HG02623 (cell line): ENCODE data around the gene SGCD.
"Not testable (repeated sequence)": the region's sequence is repeated elsewhere in the genome, so short reads cannot be mapped to it uniquely, and the experiment has no call there.

Experiments
- ATAC-seq: cut with Tn5 transposase; IDR thresholded peaks from one replicate; pipeline ENCODE4 v1.9.1; 2021; ENCODE audit warnings: moderate library complexity; ENCODE audit not compliant: unreplicated experiment

SGCD gene

DNA sequence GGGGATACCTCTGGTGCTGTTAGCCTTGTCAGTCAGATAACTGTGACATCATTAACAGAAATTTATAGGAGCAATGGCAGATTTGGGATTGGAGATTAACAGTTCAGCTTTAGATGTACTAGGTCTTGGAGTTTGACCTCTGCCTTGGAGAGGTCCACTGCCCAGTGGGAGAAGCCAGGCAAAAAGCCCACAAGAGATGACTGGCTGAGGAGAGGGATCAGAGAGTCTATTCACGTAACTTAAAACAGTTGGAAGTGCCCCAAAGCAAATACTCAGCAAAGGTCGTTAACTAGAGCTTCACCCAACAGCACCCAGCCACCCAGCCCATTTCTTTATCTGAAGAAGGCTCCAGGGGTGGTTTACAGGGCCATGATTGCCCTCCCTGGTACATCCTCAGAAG lies 290.5 kb downstream of the SGCD start:
- ATAC-seq: no peak

- ATAC-seq: no peak
Measured at GRCh38 chr5:156618601-156619000, 291.6 kb downstream of the SGCD start.

DNA sequence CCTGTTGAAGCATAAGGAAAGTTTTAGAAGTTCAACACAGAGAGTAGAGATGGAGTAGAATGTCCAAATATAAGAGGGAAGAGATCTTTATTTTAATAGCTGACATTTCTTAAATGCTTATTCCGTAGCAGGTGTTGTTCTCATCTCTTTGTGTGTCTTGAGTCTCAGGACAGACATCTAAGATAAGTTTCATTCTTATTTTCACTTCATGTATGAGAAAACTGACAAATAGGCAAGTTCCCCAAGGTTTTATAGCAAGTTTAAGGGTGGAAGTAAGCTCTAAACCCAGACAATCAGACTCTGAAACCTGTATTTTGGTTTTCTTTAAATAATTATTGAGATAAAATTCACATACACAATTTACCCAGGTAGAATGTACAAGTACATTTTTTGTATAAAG lies 294.8 kb downstream of the SGCD start:
- no peak for ATAC-seq

GRCh38 chr5:156623381-156624040 lies 296.5 kb downstream of the SGCD start:
- no peak for ATAC-seq

DNA sequence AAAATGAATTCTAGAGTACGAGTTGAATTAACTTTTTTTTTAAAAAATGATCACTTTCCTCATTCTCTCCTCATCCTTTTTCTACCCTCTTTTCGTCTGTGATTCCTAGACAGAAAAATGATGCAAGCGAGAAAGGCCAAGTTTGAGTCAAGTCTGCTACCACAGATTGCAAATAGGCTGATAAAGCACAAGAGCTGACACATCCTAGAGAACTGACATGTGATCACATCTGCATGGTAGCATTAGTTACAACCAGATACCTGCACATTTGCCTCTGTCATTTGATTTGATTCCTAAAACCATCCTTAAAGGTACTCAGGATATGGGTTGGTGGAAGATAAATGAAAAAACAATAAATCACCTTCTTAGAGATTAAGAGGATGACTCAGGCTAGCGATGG lies 297.7 kb downstream of the SGCD start:
- no peak for ATAC-seq

DNA sequence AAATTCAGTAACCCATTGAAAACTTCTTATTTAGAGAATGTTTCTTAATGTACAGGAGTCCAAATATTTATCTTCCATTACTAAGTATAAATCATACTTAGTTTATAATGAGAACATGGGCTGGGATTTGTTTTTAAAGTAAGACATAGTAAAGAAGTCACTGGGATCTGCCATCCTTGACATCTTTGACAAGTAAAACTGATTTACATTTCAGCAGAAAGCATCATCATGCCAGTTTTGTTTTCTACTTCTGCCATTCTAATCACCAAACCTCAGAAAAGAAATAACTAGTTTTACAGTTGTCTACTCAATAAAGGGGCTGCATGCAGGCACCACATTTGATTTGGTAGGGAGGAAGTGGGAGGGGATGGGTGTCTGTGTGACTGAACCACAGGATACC lies 301.5 kb downstream of the SGCD start:
- no peak for ATAC-seq

DNA sequence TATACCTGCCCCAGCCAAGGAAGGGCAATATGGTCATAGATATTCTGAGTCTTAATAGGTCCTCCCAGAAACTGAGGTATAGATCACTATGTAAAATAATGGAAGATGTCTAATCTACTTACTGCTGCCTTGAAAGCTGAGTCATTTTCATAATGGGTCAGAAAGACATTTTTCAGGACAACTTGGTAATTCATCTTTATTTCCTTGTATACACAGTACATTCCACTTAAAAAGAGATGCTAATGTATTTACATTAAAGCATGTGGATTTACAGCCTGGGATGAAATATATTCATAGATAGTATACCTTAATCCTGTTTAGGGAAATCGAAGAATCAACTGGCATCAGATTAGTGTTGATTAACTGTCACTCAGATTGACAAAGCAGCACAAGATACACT lies 304.0 kb downstream of the SGCD start:
- no peak for ATAC-seq

- ATAC-seq: no peak
Measured at GRCh38 chr5:156634301-156634700, 307.3 kb downstream of the SGCD start.

- no peak for ATAC-seq
Measured at GRCh38 chr5:156640691-156641241, 313.8 kb downstream of the SGCD start.

DNA sequence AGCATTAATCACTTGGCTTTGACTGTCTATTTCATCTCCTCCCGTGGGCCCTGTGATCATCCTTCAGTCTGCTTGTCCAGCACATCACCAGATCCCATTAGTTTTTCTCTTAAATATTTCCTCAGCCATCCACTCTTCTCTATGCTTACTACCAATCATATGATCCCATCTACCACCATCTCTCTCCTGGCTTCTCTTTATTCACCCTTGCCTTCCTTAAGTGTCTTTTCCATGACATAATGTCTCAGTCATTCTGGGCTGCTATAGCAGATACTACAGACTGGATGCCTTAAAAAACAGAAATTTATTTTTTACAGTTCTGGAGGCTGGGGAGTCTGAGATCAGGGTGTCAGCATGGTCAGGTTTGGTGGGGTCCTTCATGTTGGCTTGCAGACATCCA lies 314.7 kb downstream of the SGCD start:
- ATAC-seq: no peak

DNA sequence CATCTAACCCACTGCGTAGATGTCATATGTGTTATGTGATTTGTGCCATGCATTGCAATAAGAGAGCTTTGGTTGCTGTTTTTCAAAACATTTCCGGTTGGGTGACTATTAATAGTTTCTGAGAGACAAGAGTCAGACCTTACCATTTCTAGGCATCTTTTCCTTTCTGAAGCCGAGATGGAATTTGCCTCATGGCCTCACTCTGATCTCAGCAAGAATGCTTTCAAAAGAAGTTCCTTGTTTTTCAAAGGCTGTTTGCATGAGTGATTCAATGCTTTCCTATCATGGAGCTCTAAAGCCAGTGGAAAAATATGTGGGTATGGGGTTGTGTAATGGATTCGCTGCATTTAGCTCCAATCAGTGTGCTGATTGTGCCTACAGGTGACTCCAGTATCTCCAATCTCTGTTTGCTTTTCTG lies 320.1 kb downstream of the SGCD start:
- ATAC-seq: no peak

DNA sequence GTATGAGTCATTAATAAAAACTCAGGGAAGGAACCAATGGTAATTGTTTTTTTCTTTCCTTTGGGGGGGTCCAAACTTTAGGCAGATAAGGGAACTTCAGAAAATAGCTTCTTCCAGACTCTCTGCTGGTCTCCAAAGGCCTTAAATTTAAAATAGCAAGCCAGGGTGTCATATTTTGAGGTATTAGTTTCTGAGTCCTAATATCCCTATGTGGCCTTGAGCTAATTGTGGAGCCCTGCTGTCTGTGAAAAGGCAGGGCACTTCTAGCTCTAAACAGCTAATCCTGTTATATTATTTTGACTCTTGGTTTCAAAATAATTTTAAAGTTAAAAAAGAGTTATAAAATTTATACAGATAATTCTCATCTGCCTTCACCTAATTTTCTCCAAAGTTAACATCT lies 327.5 kb downstream of the SGCD start:
- ATAC-seq: no peak

GRCh38 chr5:156655732-156656131 lies 328.8 kb downstream of the SGCD start:
- ATAC-seq: no peak

DNA sequence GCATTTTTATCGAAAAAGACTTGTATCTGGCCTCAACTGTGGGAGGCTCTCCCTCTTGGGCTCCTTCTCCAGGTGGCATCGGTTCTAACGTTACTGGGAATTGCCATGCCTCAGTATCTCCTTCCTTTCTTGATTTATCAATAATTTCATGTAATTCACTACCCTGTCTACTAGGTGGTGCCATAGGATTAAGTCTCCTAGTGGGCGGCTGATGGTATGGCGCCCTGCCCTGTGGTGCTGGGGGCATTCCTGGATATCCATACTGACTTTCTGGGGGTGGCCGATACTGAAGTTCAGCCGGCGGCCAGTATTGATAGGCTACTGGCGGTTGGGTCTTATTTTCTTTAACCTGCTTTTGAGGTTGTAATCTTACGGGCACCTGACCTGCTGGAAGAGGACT lies 337.9 kb downstream of the SGCD start:
- ATAC-seq: not testable (repeated sequence)

GRCh38 chr5:156666686-156667085 lies 339.7 kb downstream of the SGCD start:
- not testable (repeated sequence) for ATAC-seq

DNA sequence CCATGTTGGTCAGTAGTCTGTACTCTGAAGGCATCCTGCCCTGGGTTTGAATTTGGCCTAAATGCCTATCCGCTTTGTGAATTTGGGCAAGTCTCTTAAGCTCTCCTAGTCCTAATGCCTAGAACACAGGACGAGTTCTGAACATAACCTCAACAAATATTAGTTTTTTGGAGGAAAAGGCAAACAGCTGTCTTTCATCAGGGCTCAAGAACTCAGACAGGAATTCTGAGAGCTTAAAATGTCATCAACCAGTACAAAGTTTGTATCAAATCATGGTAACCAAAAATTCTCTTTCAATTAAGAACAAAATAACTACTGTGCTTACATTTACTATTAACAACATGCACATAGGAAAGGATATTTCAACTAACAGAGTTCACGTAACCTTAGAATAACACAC lies 340.7 kb downstream of the SGCD start:
- ATAC-seq: no peak

DNA sequence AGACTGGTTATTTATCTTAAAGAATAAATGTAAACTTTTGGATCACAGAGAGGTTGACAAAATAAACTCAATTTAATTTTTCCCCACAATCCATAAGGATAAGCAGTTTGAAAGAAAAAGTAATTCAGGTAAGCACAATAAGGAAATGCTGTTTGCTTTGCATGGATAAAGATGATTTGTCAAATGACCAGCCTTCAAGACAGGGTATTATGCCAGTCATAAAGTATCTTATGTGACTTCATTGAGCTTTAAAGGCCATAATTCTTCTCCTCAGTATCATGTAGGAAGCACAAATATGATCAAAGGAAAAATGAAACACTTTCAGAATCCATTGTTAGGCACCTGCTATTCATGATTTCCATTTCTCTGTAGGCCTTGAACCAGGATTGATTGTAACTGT lies 342.5 kb downstream of the SGCD start:
- ATAC-seq: no peak

DNA sequence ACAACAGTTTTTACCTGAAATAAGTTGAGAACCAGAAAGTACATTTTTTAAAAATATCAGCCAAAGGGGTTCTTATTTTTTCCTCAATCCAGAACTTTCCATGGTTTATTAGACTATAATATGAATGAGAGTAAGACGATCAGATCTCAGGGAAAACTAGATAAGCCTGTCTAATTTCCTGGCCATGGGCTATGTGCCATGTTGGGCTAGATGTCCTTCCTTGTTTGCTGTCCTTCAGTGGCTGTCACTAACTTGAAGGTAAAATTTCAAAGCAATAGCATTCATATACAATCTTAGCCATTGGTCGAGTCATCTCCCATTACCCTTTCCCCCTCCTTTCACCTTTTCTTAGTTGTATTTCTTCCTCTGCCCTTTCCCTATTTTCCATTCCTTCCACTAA lies 343.7 kb downstream of the SGCD start:
- no peak for ATAC-seq

GRCh38 chr5:156675395-156675794 lies 348.4 kb downstream of the SGCD start:
- ATAC-seq: no peak

DNA sequence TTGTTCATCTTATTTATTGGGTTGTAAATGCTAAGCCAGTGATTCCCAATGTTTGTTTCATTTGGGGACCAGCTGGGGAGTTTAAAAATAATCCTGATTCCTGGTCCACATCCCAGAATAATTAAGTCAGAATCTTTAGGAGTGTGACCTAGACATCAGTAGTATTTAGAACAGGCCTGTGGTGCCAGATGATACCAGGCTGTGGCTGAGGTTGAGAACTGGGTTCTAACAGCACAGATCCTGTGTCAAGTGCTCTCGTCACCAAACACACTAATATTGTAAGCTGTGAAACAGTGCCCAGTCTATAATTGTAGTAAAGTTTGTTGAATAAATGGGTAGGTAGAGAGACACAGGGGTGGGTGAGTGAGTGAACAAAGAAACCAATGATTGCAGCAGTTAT lies 351.0 kb downstream of the SGCD start:
- no peak for ATAC-seq

- ATAC-seq: no peak
Measured at GRCh38 chr5:156678484-156678883, 351.5 kb downstream of the SGCD start.

- no peak for ATAC-seq
Measured at GRCh38 chr5:156680831-156681230, 353.9 kb downstream of the SGCD start.

DNA sequence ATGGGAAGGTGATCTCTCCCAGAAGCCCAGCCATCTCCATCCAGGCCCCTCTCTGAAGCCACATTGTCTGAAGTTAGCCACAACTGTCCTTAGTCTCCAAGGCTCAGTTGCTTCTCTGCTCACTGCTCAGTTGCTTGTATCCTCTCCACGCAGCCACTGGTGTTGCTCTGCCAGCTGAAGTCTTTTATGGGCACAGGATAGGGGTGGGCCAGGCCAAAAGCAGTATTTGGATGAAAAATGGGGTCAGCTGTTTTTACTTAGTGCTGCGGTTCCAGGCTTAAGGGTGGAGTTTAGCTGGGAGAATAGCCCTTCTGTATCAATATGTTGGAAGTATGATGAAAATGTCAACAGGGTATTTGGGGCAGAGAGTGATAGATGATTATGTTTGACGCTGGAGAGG lies 354.3 kb downstream of the SGCD start:
- ATAC-seq: no peak
